Skin of body (tissue), 2 donors: ENCODE measurements around the gene RCSD1. TPM values are rescaled to one million over a fixed set of nuclear protein-coding genes. Genes with fewer than 3 reads are reported as not detected.
A peak's percentile ranks its signal among the peaks of the same experiment; 100 is the strongest.

Source experiments
- DNase-seq: peaks from one replicate; lab custom pipeline; 2025; lab: John Stamatoyannopoulos, UW
- total RNA-seq: library from RNA; depleted of rRNA; stranded (reverse); fragments of >200 nt; gene quantifications from one replicate; pipeline ENCODE4 v1.2.3, GENCODE V29; 2014

Gene RCSD1
- total RNA-seq, 1 donor from 2014 or later = 13.0 TPM

- DNase-seq = no peak
Observed at GRCh38 chr1:167683641-167684502, 53.8 kb downstream of the RCSD1 start.

DNA sequence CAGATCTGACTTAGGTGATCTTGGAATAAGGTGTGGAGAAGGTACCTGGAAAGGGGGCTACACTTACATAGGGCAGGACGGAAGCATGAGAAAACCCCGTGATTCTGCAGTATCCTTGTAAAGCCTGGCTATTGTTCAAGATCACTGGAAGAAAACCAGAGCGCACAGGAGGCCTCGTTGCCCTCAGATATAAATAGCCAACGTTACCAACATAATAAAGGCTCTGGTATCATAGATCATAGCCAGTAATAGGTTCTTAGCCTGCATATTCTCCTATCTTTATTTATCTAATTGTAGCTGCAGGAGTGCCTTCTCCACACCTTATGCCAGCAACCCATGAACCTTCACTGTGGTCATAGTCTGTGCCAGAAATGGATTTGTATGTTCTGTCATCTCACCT is 55.8 kb downstream of the RCSD1 start:
- DNase-seq = no peak

GRCh38 chr1:167687919-167688519 is 58.0 kb downstream of the RCSD1 start:
- DNase-seq = peak; percentile 59

DNA sequence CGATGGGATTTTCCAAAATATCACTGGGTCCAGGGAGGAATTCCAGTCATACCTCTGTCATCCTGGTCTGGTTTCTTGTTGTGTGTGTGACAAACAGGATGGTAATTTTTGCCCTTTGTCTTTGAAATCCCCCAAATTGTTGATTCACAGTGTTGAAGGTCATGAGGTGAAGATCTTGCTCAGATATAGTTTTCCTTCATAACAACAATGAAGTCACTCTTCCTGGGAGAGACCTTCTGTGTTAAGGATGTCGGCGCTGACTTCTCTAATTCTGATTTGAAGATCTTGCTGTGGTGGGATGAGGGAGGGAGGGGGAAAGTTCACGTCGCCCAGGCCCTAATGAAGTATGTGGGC is 59.5 kb downstream of the RCSD1 start:
- DNase-seq = no peak

DNA sequence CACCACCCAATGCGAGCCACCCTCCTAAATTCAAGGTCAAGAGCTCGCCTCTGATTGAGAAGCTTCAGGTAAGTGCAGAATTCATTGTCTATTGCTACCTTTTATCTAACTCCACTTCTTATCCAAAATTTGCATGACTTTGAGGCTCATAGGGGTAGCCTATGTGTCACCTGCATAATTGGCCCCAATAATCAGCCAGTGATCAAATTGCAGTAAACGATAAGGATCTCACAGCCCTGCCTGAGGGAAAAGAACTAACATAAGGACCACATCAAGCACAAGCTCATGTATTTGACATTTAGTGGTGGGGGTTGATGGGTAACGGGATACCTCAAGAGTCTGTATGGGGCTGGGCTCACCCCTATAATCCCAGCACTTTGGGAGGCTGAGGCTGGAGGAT is 60.0 kb downstream of the RCSD1 start:
- DNase-seq = no peak

DNA sequence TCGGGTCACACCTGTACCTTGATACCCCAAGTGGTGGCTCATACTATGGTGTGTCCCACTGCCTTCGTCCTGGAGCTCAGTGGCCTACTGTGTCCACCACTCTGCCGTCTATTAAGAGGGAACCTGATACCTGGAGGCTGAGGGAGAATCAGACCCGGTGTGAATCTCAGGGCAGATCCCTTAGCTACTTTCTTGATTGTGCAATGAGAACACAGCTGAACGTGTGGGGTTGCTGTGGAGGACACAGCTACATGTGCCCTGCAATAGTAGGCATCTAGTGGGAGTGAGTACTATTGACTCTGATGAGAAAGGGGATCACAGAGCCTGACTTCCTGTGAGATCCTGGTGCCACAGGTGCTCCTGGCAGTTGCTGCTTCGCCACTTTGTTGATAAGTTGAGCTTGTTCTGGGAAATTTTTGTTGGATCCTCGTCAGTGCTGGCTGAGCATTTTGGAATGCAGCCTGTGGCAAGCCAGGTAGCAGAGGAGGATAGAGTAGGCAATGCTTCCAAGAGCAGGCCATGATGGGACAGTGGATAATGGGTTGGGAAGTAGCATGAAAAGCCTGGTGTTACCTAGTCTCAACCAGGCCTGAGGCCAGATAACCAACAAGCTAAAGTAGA is 63.5 kb downstream of the RCSD1 start:
- no peak for DNase-seq

- no peak for DNase-seq
Observed at GRCh38 chr1:167694691-167695090, 64.7 kb downstream of the RCSD1 start.

DNA sequence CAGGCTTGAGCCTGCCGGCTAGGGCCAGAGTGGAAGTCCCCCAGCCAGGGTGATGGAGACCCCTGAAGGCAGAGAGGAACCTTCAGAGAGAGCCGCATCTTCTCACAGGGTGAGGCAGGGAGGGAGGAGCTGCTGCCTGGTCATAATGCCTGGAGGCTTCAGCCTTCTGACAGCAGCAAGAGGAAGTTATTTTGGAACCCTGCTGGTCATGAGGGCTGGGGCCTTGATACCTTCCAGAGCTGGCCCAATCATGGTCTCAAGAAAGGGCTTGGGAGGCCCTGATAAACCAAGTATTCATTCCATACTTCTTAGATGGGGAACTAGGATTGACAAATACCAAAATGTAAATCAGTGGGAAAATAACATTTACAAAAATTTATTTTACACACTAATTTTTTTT is 65.1 kb downstream of the RCSD1 start:
- no peak for DNase-seq

DNA sequence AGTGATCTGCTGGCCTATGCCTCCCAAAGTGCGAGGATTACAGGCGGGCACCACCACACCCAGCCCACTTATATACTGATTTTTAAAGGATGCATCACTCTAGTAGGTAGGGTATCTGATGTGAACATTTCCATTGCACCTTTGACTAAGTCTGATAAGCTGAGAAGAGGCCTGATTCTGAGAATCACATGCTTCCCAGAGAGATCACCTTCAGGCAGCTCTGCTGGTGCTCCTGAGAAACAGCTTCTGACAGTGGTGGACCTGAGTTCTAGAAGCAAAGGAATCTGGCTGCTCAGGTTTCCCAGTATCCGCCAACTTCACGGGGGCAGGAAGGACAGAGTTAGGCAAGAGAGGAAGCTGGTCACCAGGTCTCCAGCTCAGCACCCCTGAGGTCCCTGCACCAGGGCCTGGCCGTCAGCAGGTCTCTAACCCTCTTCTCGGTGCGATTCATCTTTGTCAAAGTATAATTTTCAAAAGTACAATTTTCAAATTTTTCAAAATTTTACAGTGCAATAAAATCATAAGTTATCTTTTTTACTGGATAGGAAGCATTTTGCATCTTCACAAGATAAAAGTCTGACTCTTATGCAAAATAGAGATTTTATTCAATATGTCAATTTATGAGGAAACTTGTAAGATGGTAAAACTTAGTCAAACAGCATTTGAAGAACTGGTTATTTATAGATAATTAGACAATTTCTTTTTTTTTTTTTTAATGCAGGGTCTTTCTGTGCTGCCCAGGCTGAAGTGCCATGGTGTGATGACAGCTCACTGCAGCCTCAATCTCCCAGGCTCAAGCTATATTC is 65.9 kb downstream of the RCSD1 start:
- no peak for DNase-seq

- no peak for DNase-seq
Observed at GRCh38 chr1:167697667-167698141, 67.7 kb downstream of the RCSD1 start.

DNA sequence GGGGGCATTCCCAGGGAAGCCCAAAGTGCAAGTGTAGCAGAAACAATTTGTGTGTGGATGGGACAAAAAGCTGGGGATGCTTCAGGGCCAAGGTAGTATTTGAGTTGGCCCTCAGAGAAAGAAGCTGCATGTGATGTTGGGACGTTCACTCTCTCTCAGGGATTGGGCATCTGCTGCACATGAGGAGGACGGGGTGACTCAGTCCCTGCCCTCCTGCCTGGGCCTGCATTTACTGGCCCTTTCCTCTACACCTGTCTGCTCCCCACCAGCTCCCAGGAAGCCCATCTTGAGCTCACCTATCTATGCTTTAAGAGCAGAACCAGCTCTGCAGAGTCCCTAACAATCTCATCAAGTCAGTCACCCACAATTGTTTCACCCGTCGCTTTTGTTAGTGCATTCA is 68.3 kb downstream of the RCSD1 start:
- DNase-seq = no peak

DNA sequence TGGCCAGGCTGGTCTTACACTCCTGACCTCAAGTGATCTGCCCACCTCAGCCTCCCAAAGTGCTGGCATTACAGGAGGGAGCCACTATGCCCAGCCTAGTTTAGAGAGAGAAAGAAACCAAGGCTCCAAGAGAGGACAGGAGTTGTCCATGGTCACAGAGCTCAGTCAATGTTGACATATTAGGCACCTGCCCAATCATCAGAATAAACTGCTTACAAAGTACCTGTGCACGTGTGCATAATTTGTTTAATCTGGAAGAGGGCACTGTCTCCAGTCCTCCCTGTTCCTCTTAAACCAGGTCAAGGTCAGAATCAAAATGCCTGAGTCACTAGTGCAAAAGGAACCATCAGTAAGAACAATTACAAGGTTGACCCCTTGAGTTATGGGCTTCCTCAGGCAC is 71.5 kb downstream of the RCSD1 start:
- no peak for DNase-seq

GRCh38 chr1:167703557-167703956 is 73.5 kb downstream of the RCSD1 start:
- DNase-seq = no peak

DNA sequence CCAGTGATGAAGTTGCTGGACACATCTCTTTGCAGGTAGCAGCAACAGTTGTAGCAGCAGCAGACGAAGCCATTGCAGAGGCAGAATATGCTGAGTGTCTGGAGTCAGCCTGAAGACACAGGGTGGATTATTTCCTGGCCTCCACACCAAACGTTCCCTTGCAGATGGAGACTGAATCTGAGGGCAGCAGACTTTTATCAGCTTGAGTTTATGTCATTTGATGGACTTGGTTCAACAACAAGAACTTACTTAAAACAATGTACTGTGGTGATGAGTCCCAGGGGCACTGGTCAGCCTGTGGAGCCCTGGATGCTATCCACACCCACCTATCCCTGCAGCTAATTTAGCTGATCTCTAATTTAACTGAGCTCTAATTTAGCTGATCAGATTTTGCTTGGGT is 74.7 kb downstream of the RCSD1 start:
- no peak for DNase-seq

DNA sequence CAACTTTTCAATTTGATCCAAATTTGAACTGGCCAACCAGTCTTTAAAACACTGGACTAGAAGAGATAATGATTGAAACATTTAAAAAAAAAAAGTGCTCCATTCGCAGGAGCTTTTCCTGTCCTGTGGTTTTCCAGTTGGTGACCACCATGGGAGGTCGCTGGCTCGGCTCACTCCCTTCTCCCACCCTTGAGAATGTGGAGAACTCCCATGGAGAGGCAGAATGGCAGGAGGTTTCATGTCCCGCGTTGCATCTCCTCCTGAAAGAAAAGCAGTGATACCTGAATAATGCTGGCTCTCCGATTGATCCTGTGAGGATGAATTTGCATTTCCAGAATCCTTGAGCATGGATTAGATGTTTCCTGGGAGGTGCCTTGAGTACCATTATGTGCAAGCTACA is 75.2 kb downstream of the RCSD1 start:
- no peak for DNase-seq

- no peak for DNase-seq
Observed at GRCh38 chr1:167706363-167706762, 76.3 kb downstream of the RCSD1 start.

DNA sequence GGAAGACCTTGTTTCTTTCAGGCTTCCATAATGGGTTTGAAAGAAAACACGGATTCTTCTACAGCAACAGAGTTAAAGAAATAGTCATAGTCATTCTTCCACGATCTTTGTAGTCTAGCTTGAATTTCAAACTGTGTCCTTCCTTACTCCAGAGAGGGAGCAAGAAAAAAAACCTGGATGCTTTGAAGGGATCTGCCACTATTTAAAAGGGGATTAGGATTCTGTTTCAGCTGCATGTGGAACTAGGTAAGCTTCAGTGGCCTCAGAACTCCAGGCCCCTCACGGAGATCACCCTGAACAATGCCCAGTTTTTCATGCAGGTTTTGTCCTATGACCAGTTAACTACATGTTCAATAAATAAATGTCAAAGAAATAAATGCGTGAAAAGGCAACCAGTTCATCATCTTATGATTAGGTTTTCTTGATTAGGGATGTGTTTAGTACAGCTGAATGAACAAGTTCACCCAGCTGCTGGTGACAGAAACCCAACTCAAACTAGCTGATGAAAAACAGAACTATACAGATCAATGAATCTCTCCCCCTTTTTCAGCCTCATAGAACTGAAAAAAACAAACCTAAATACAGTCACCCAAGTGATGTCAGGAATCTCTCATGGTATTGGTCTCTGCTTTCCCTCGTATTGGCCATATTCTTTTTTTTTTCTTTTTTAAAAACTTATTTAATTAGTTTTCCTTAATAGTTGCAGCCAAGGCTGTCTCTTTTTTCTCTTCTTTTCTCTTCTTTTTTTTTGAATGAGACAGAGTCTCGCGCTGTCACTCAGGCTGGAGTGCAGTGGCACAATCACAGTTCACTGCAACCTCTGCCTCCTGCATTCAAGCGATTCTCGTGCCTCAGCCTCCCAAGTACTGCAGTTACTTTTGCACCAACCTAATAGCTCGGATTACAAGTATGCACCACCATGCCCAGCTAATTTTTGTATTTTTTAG is 77.2 kb downstream of the RCSD1 start:
- DNase-seq = no peak

DNA sequence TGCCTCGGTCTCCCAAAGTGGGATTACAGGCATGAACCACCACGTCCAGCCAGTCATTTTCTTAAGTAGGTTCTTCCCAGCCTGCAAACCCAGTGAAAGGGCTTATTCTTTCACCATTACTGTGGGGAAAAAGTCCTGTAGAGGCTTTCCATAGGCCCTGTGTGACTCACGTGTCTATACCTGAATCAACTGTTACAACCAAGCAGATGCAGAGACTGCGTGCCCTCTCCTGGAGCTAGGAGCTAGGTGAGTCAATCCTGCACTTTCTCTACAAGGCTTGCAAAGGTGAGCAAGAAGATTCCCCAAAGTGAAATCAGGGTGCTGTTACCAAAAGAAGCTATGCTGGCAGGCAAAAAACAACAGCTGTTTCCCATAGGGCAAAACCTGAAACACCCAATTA is 77.9 kb downstream of the RCSD1 start:
- DNase-seq = no peak

DNA sequence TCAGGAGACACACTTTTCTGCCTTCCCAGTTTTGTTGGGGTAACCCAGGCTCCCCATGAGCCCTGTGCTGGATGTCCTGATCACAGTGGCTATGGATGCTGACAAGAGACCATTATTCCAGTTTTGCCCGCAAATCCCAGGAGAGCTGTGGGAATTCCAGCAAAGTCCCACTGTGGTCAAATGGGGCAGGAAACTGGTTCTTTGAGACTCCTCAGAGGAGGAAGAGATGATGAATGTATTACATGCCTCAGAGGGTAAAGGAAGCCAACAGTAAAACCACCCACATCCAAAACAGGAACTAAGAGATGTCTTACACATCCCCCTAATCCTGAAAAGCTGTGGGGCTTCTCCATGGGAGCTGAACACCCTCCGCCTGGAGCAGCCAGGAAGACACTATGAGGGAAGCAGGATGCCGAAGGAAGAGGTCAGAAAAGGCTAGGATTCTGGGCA is 78.9 kb downstream of the RCSD1 start:
- DNase-seq = no peak

DNA sequence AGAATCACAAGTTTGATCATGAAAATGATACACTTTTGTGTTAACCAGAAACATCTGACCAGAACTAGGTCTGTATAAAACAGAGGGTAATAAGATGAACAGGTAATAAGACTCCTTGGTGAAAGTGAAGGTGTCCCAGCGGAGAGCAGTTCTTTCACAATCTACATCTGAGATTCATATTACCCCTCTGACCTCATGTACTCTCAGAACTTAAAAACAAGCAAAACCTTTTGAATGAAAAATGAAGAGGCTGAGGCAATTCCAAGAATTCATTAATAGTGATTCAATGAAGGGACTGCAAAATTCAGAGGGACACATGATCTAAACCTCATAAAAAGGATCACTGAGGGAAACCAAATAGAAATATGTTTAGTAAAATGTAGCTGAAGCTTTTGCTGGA is 80.8 kb downstream of the RCSD1 start:
- DNase-seq = no peak

DNA sequence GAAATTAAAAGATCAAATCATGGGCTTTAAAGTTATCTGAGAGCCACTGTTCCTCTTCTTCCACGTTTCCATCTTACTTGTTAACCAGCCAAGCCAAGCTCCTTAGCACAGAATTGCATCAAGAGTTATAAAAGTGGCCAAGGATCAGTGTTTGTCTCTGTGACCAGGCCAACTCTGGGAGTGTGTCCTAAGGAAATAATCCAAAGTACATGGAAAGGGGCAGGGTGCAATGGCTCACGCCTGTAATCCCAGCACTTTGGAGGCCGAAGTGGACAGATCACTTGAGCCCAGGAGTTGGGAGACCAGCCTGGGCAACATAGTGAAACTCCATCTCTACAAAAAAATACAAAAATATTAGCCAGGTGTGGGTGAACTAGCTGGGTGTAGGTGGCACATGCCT is 81.8 kb downstream of the RCSD1 start:
- no peak for DNase-seq
